ENCODE measurements around the gene EFCAB5.

DNA sequence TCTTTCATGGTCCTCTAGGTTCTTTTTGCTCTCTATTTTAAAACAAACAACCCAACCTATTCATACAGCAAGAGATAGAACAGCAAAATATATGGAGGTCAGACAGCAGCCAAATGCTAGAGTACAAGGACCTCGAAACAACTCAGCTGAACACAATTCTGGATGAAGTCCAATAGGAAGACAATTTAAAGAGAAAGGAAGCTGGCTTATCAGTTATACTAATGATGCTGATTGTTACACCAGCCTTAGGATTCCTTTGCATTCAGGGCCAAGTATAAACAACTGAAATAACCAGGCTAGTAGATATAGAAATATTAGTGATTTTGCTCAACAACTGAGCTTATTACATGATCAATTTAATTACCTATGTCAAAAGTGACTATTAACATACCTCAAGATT, 13.9 kb upstream of the EFCAB5 start:
- TF ChIP-seq, protein P1, sequence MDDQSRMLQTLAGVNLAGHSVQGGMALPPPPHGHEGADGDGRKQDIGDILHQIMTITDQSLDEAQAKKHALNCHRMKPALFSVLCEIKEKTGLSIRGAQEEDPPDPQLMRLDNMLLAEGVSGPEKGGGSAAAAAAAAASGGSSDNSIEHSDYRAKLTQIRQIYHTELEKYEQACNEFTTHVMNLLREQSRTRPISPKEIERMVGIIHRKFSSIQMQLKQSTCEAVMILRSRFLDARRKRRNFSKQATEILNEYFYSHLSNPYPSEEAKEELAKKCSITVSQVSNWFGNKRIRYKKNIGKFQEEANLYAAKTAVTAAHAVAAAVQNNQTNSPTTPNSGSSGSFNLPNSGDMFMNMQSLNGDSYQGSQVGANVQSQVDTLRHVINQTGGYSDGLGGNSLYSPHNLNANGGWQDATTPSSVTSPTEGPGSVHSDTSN (IDR thresholded peaks at IDR 0.05): no peak
- no peak for TF ChIP-seq NFIC (IDR thresholded peaks at IDR 0.05; ENCODE audit: borderline replicate concordance)
- TF ChIP-seq, protein P2, sequence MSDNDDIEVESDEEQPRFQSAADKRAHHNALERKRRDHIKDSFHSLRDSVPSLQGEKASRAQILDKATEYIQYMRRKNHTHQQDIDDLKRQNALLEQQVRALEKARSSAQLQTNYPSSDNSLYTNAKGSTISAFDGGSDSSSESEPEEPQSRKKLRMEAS (IDR thresholded peaks at IDR 0.05; ENCODE audit: low read depth): no peak
- TF ChIP-seq, protein P3, sequence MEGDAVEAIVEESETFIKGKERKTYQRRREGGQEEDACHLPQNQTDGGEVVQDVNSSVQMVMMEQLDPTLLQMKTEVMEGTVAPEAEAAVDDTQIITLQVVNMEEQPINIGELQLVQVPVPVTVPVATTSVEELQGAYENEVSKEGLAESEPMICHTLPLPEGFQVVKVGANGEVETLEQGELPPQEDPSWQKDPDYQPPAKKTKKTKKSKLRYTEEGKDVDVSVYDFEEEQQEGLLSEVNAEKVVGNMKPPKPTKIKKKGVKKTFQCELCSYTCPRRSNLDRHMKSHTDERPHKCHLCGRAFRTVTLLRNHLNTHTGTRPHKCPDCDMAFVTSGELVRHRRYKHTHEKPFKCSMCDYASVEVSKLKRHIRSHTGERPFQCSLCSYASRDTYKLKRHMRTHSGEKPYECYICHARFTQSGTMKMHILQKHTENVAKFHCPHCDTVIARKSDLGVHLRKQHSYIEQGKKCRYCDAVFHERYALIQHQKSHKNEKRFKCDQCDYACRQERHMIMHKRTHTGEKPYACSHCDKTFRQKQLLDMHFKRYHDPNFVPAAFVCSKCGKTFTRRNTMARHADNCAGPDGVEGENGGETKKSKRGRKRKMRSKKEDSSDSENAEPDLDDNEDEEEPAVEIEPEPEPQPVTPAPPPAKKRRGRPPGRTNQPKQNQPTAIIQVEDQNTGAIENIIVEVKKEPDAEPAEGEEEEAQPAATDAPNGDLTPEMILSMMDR (IDR thresholded peaks at IDR 0.05): no peak
- TF ChIP-seq JUND (IDR thresholded peaks at IDR 0.05): no peak
- no peak for TF ChIP-seq MEF2A (IDR thresholded peaks at IDR 0.05; ENCODE audit: borderline replicate concordance, low read depth)
- no peak for TF ChIP-seq CHD2 (IDR thresholded peaks at IDR 0.05; ENCODE audit: low read length, partially characterized antibody)
- TF ChIP-seq, protein P4, sequence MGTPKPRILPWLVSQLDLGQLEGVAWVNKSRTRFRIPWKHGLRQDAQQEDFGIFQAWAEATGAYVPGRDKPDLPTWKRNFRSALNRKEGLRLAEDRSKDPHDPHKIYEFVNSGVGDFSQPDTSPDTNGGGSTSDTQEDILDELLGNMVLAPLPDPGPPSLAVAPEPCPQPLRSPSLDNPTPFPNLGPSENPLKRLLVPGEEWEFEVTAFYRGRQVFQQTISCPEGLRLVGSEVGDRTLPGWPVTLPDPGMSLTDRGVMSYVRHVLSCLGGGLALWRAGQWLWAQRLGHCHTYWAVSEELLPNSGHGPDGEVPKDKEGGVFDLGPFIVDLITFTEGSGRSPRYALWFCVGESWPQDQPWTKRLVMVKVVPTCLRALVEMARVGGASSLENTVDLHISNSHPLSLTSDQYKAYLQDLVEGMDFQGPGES (IDR thresholded peaks at IDR 0.05; ENCODE audit: low read depth, low read length): no peak
- no peak for TF ChIP-seq MXI1 (IDR thresholded peaks at IDR 0.05; ENCODE audit: low read depth, low read length)
- TF ChIP-seq, protein P5, sequence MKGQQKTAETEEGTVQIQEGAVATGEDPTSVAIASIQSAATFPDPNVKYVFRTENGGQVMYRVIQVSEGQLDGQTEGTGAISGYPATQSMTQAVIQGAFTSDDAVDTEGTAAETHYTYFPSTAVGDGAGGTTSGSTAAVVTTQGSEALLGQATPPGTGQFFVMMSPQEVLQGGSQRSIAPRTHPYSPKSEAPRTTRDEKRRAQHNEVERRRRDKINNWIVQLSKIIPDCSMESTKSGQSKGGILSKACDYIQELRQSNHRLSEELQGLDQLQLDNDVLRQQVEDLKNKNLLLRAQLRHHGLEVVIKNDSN (IDR thresholded peaks at IDR 0.05; ENCODE audit: borderline replicate concordance, low read depth): no peak
- no peak for TF ChIP-seq POLR2AphosphoS5 (IDR thresholded peaks at IDR 0.05; ENCODE audit: low read depth, low read length)
- no peak for TF ChIP-seq TAF1 (IDR thresholded peaks at IDR 0.05; ENCODE audit: borderline replicate concordance, low read depth, low read length)
- TF ChIP-seq YY1 (IDR thresholded peaks at IDR 0.05; ENCODE audit: low read depth): no peak
